Transverse colon (tissue), 4 donors: Measurements from ENCODE around the gene KIAA0586. TPM values are rescaled to one million over a fixed set of nuclear protein-coding genes. Genes with fewer than 3 reads are reported as not detected.

Experiments
- DNase-seq: peaks from one replicate; pipeline ENCODE4 v3.0.0-alpha.2; 2019
- H3K27ac ChIP-seq, 4 donors: fragments of 200-600 bp; sonication (generic); 2 replicates each; pipeline ENCODE4 v1.5.1; 2016 to 2018; ENCODE audit warnings: inconsistent platforms in 4 of 4
- H3K27me3 ChIP-seq: fragments of 200-600 bp; sonication (generic); 2 replicates; pipeline ENCODE4 v1.5.1; 2017; ENCODE audit warnings: inconsistent platforms
- H3K36me3 ChIP-seq, 4 donors: fragments of 200-600 bp; sonication (generic); 2 replicates each; pipeline ENCODE4 v1.5.1; 2017 to 2019; ENCODE audit warnings: inconsistent platforms in 4 of 4
- H3K4me1 ChIP-seq, 4 donors: fragments of 200-600 bp; sonication (generic); 2 replicates each; pipeline ENCODE4 v1.5.1; 2017 to 2020; ENCODE audit warnings: inconsistent platforms in 4 of 4
- H3K4me3 ChIP-seq, 4 donors: fragments of 200-600 bp; sonication (generic); 1 replicate in 1 of 4; 2 replicates in 3 of 4; pipeline versions ENCODE4 v1.5.1 to v1.6.1; 2017 to 2019; ENCODE audit warnings: inconsistent platforms in 4 of 4
- H3K9me3 ChIP-seq, 2 donors: fragments of 200-600 bp; sonication (generic); 2 replicates each; pipeline ENCODE4 v1.5.1; 2017 to 2019; ENCODE audit warnings: inconsistent platforms in 2 of 2
- CTCF ChIP-seq, 5 experiments: fragments of 200-600 bp in 3 of 5; fragments of 450-650 bp in 2 of 5; sonication (generic) in 3 of 5; IDR thresholded peaks; 1 replicate in 2 of 5; 2 replicates in 3 of 5; pipeline ENCODE4 v1.5.1; 2016 to 2017; ENCODE audit warnings: antibody characterized with exemption in 5 of 5, inconsistent platforms in 3 of 5, mild to moderate bottlenecking in 2 of 5, moderate library complexity in 1 of 5
- EP300 ChIP-seq: sonication (generic); formaldehyde crosslinking; IDR thresholded peaks from one replicate; pipeline ENCODE4 v1.6.1; 2017; ENCODE audit warnings: antibody characterized with exemption, low read depth
- POLR2A ChIP-seq: fragments of 450-650 bp; IDR thresholded peaks from one replicate; pipeline ENCODE4 v1.6.1; 2016; ENCODE audit warnings: antibody characterized with exemption, mild to moderate bottlenecking, moderate library complexity
- POLR2AphosphoS5 ChIP-seq, 3 donors: sonication (generic); formaldehyde crosslinking; IDR thresholded peaks; one replicate each; pipeline ENCODE4 v1.6.1; 2016; ENCODE audit warnings: antibody characterized with exemption in 3 of 3
- WGBS, 2 donors: methylation state at CpG; one replicate each; pipeline ENCODE4 v1.1.5; 2018; ENCODE audit warnings: low coverage in 1 of 2; 5-methylcytosine and 5-hydroxymethylcytosine counted together
- in situ Hi-C, 4 donors: fragments of 200-750 bp; cut with MboI; loops; one replicate each; pipeline versions ENCODE4 v1.15.0 to v1.15.1; 2017; ENCODE audit warnings: low sequenced_read_pairs in 3 of 4, low pct_ligation_motif_present in 1 of 4, low pct_unique_long_range_greater_than_20kb in 1 of 4
- intact Hi-C: fragments of 100-400 bp; cut with DNase I; formaldehyde crosslinking; loops from one replicate; pipeline ENCODE4 v1.15.1; 2023; ENCODE audit warnings: low total_unique reads
- total RNA-seq, 4 donors: library from RNA; depleted of rRNA; stranded (reverse); fragments of >200 nt; gene quantifications; one replicate each; pipeline ENCODE4 v1.1.0, GENCODE V29; 2016

The KIAA0586 gene
- total RNA-seq, 4 donors from 2014 or later, result 9.4 to 17.8 (median 12.5) TPM

- H3K36me3 ChIP-seq, result no peaks in the 10 kb centered on the region
- in situ Hi-C loops, result no loop called here
- TF ChIP-seq EP300 (no peak), POLR2A (no peak), POLR2AphosphoS5 (IDR thresholded peaks at IDR 0.05) (no peak), CTCF (IDR thresholded peaks at IDR 0.05) (no peak)
- H3K4me1 ChIP-seq, result peaks cover 0 to 10% (median 0%) of the 10 kb centered on the region in 4 donors
- H3K27me3 ChIP-seq, result no peaks in the 10 kb centered on the region
- no peak for DNase-seq
- H3K27ac ChIP-seq, result no peak overlapping the region
- no peaks in the 10 kb centered on the region for H3K9me3 ChIP-seq
- 91% methylated on average over 4 of the region's 4 CpGs; no CpG with 5 or more reads in 1 of the 2 donors for WGBS, 2 donors
- no peak overlapping the region for H3K4me3 ChIP-seq
- intact Hi-C loops, result no loop called here
Measured at GRCh38 chr14:58557242-58557641, 129.7 kb downstream of the KIAA0586 start.

- Histone ChIP-seq H3K27ac (no peak overlapping the region), H3K4me3 (no peak overlapping the region), H3K36me3 (no peaks in the 10 kb centered on the region), H3K4me1 (peaks cover 0 to 13% (median 0%) of the 10 kb centered on the region in 4 donors), H3K9me3 (no peaks in the 10 kb centered on the region), H3K27me3 (no peaks in the 10 kb centered on the region)
- 14 to 31% methylated on average over 3 of the region's 3 CpGs for WGBS, 2 donors
- in situ Hi-C loops (no loop called here), intact Hi-C loops (no loop called here)
- TF ChIP-seq CTCF (IDR thresholded peaks at IDR 0.05) (no peak), POLR2AphosphoS5 (IDR thresholded peaks at IDR 0.05) (no peak), POLR2A (no peak), EP300 (no peak)
- no peak for DNase-seq
Measured at GRCh38 chr14:58560208-58560607, 132.7 kb downstream of the KIAA0586 start.

GRCh38 chr14:58562141-58562540, 134.6 kb downstream of the KIAA0586 start:
- no peaks in the 10 kb centered on the region for H3K9me3 ChIP-seq
- peaks cover 0 to 13% (median 0%) of the 10 kb centered on the region in 4 donors for H3K4me1 ChIP-seq
- H3K27ac ChIP-seq, result no peak overlapping the region
- intact Hi-C loops, result no loop called here
- H3K27me3 ChIP-seq, result no peaks in the 10 kb centered on the region
- TF ChIP-seq POLR2A (no peak), POLR2AphosphoS5 (IDR thresholded peaks at IDR 0.05) (no peak), CTCF (IDR thresholded peaks at IDR 0.05) (no peak), EP300 (no peak)
- no peak for DNase-seq
- in situ Hi-C loops, result no loop called here
- H3K4me3 ChIP-seq, result no peak overlapping the region
- 55 to 75% methylated on average over 2 of the region's 2 CpGs for WGBS, 2 donors
- H3K36me3 ChIP-seq, result no peaks in the 10 kb centered on the region

- intact Hi-C loops (no loop called here), in situ Hi-C loops (no loop called here)
- WGBS, 2 donors, result 40 to 82% methylated on average over 1 to 3 of the region's 3 CpGs
- Histone ChIP-seq H3K36me3 (no peaks in the 10 kb centered on the region), H3K4me1 (peaks cover 0 to 13% (median 0%) of the 10 kb centered on the region in 4 donors), H3K27me3 (no peaks in the 10 kb centered on the region), H3K27ac (no peak overlapping the region), H3K4me3 (no peak overlapping the region), H3K9me3 (no peaks in the 10 kb centered on the region)
- DNase-seq, result no peak
- TF ChIP-seq POLR2A (no peak), CTCF (IDR thresholded peaks at IDR 0.05) (no peak), POLR2AphosphoS5 (IDR thresholded peaks at IDR 0.05) (no peak), EP300 (no peak)
Measured at GRCh38 chr14:58563978-58564377, 136.5 kb downstream of the KIAA0586 start.
